ENCODE data around the gene SOCS7. TPM values are rescaled to one million over a fixed set of nuclear protein-coding genes. Genes with fewer than 3 reads are reported as not detected.

Gene SOCS7
- total RNA-seq, 2 experiments from 2014 or later, result 18.1 to 21.7 TPM

GRCh38 chr17:38341035-38341721 lies 10.5 kb upstream of the SOCS7 start:
- DNase-seq, result no peak
- Mint-ChIP-seq H3K4me1 (ENCODE audit: low read depth) (no peaks in the 10 kb centered on the region), H3K27ac (no peak overlapping the region), H3K27me3 (peaks cover 6% of the 10 kb centered on the region), H3K9me3 (no peaks in the 10 kb centered on the region), H3K36me3 (no peaks in the 10 kb centered on the region), H3K4me3 (no peak overlapping the region)
- CTCF ChIA-PET, result interaction anchor here (0.6 kb wide), 1 partner anchor 8 kb away, joined by 3 read pairs; no protein-coding TSS in a partner anchor
- POLR2A ChIA-PET, result no interaction called here
- intact Hi-C loops (cut with micrococcal nuclease), result no loop called here

DNA sequence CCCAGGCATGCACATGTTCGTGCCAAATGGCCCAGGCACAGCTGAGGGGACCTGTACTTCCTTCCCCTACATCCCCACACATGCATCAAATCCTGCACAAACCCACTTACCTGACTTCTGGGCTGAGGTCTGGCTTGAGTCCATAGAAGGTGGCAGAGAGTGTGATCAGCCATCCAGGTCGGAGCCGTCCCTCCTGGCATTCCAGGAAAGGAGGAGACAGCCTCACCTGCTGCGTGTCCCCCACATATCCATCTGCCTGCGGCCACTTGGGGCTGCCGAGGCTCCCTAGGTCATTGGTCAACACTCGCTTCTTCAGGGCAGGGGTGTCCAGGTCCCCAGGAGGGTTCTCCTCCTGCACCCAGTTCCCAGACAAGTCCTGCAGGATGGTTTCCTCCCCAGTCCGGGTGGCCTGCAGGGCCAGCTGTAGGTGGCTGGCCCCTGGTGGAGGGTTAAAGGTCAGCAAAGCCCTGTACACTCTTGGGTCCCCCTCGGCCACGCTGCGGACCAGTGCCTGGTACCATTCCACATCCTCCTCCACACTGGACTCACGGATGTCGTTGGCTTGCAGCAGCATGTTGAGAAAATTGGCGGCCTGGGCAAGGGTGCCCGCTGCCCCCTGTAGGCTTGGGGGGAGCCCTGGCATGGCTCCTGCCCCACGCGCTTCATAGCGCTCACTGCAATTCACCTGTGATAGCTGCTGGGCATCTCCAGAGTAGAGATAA lies 8.6 kb upstream of the SOCS7 start:
- H3K4me3 Mint-ChIP-seq, result no peak overlapping the region
- no peak overlapping the region for H3K27ac Mint-ChIP-seq
- ChIA-PET POLR2A (no interaction called here), CTCF (interaction anchor here (1.4 kb wide), 1 partner anchor 15 kb away, joined by 4 read pairs; no protein-coding TSS in a partner anchor)
- H3K9me3 Mint-ChIP-seq, result no peaks in the 10 kb centered on the region
- peaks cover 6% of the 10 kb centered on the region for H3K27me3 Mint-ChIP-seq
- DNase-seq, result no peak
- intact Hi-C loops (cut with micrococcal nuclease), result no loop called here
- no peaks in the 10 kb centered on the region for H3K4me1 Mint-ChIP-seq (ENCODE audit: low read depth)
- H3K36me3 Mint-ChIP-seq, result no peaks in the 10 kb centered on the region

- H3K36me3 Mint-ChIP-seq, result no peaks in the 10 kb centered on the region
- peaks cover 1% of the 10 kb centered on the region for H3K4me1 Mint-ChIP-seq (ENCODE audit: low read depth)
- no peak within 1 kb of the TSS for H3K4me3 Mint-ChIP-seq
- intact Hi-C loops (cut with micrococcal nuclease), result no loop called here
- H3K27ac Mint-ChIP-seq, result no peak within 1 kb of the TSS
- ChIA-PET POLR2A (interaction anchor here (1.1 kb wide), 1 partner anchor 10 kb away, joined by 3 read pairs; no protein-coding TSS in a partner anchor), CTCF (interaction anchor here (1.2 to 1.4 kb wide), 2 partner anchors 16 to 70 kb away, joined by 4 read pairs; no protein-coding TSS in a partner anchor)
- H3K9me3 Mint-ChIP-seq, result no peaks in the 10 kb centered on the region
- H3K27me3 Mint-ChIP-seq, result peaks cover 6% of the 10 kb centered on the region
- no peak for DNase-seq
Observed at GRCh38 chr17:38343608-38344419, 7.8 kb upstream of the SOCS7 start, which contains the start of gene GPR179. Gene GPR179 (minus strand): TSS chr17:38343956. CDS start chr17:38343789, 167 bp downstream.

GRCh38 chr17:38344420-38344745 lies 7.3 kb upstream of the SOCS7 start:
- intact Hi-C loops (cut with micrococcal nuclease), result no loop called here
- CTCF ChIA-PET, result interaction anchor here (1.2 to 1.4 kb wide), 2 partner anchors 17 to 70 kb away, joined by 4 read pairs; no protein-coding TSS in a partner anchor
- no peak for DNase-seq
- H3K27ac Mint-ChIP-seq, result no peak overlapping the region
- H3K4me1 Mint-ChIP-seq (ENCODE audit: low read depth), result peaks cover 4% of the 10 kb centered on the region
- POLR2A ChIA-PET, result interaction anchor here (1.1 kb wide), 1 partner anchor 9 kb away, joined by 3 read pairs; no protein-coding TSS in a partner anchor
- no peaks in the 10 kb centered on the region for H3K36me3 Mint-ChIP-seq
- H3K4me3 Mint-ChIP-seq, result no peak overlapping the region
- no peaks in the 10 kb centered on the region for H3K9me3 Mint-ChIP-seq
- H3K27me3 Mint-ChIP-seq, result peaks cover 6% of the 10 kb centered on the region

DNA sequence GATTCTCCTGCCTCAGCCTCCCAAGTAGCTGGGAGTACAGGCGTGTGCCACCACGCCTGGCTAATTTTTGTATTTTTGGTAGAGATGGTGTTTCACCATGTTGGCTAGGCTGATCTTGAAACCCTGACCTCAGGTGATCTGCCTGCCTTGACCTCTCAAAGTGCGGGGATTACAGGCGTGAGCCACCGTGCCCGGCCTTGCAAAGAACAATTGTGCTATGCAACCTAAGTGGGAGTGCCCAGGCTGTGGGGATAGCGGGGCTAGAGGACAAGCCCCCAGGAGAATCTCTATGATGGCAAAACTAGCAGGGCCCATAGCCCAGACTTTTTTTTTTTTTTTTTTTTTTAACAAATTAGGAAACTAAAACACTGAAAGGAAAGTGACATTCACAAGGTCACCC lies 5.9 kb upstream of the SOCS7 start:
- POLR2A ChIA-PET, result interaction anchor here (0.7 kb wide), 1 partner anchor 1234 kb away, joined by 3 read pairs; no protein-coding TSS in a partner anchor
- H3K36me3 Mint-ChIP-seq, result no peaks in the 10 kb centered on the region
- no peak for DNase-seq
- H3K27me3 Mint-ChIP-seq, result peaks cover 6% of the 10 kb centered on the region
- no peak overlapping the region for H3K27ac Mint-ChIP-seq
- H3K4me3 Mint-ChIP-seq, result no peak overlapping the region
- CTCF ChIA-PET, result interaction anchor here (0.9 to 12.0 kb wide), 3 partner anchors 24 to 75 kb away, joined by 3 to 265 read pairs (median 3); no protein-coding TSS in a partner anchor
- no peaks in the 10 kb centered on the region for H3K9me3 Mint-ChIP-seq
- intact Hi-C loops (cut with micrococcal nuclease), result loop anchor here (5.0 kb wide), 1 partner anchor 147 kb away; no protein-coding TSS in a partner anchor
- peaks cover 13% of the 10 kb centered on the region for H3K4me1 Mint-ChIP-seq (ENCODE audit: low read depth)

DNA sequence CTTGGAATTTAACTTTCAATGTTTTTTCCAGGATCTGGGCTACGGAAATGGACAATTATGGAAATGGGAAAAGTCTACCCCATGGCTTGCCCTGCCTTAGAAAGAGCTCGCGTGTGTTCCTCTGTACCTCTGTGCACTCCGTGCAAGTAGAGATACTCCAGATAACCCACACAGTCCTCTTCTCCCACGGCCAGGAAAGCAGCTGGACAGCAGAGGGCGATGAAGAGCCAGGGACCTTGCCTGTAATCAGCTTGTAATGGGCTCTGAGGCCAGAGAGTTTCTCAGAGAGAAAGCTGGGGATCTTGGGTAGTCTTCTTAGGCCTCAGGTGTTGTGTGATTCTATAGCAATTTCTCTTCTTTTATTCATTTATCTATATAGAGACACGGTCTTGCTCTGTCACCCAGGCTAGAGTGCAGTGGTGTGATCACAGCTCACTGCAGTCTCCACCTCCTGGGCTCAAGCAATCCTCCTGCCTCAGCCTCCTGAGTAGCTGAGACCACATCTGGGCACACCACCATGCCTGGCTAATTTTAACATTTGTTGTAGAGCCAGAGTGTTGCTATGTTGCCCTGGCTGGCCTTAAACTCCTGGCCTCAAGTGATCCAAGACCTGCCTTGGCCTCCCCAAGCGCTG lies 2.4 kb upstream of the SOCS7 start:
- POLR2A ChIA-PET, result interaction anchor here (0.7 to 1.9 kb wide), 4 partner anchors 10 to 66 kb away, joined by 3 to 7 read pairs (median 4); no protein-coding TSS in a partner anchor
- intact Hi-C loops (cut with micrococcal nuclease), result loop anchor here (1.0 to 5.0 kb wide), 2 partner anchors 65 to 143 kb away; no protein-coding TSS in a partner anchor
- H3K4me1 Mint-ChIP-seq (ENCODE audit: low read depth), result peaks cover 33% of the 10 kb centered on the region
- H3K27ac Mint-ChIP-seq, result no peak overlapping the region
- peaks cover 2% of the 10 kb centered on the region for H3K27me3 Mint-ChIP-seq
- peak; percentile 92 for DNase-seq
- H3K9me3 Mint-ChIP-seq, result no peaks in the 10 kb centered on the region
- H3K36me3 Mint-ChIP-seq, result no peaks in the 10 kb centered on the region
- CTCF ChIA-PET, result interaction anchor here (0.6 to 12.0 kb wide), 37 partner anchors 9 to 321 kb away, joined by 3 to 265 read pairs (median 5); partner anchors contain the start of gene ARHGAP23
- H3K4me3 Mint-ChIP-seq, result no peak overlapping the region

DNA sequence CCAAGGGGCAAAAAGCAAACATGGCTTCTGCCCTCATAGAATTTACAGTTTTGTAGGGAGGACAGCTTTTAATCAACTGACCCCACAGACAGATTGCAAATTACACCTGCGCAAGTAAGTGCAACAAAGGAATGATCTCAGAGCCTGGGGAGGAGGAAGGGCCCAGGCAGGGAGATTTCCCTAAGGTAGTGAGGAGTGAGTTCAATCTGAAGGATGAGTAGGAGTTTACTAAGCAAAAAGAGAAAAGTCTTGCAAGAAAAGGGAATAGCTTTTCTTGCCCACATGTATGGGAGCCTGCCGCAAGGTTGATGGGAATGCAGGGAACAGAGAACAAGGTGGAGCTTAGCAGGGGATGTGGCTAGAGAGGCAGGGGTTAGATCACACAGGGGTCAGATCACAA lies 1.6 kb upstream of the SOCS7 start:
- H3K36me3 Mint-ChIP-seq, result no peaks in the 10 kb centered on the region
- peaks cover 41% of the 10 kb centered on the region for H3K4me1 Mint-ChIP-seq (ENCODE audit: low read depth)
- no peak for DNase-seq
- no peaks in the 10 kb centered on the region for H3K9me3 Mint-ChIP-seq
- intact Hi-C loops (cut with micrococcal nuclease), result no loop called here
- H3K27ac Mint-ChIP-seq, result no peak overlapping the region
- POLR2A ChIA-PET, result interaction anchor here (0.9 to 1.9 kb wide), 3 partner anchors 51 to 66 kb away, joined by 3 to 7 read pairs (median 6); no protein-coding TSS in a partner anchor
- peak overlapping the region; percentile 11 for H3K4me3 Mint-ChIP-seq
- CTCF ChIA-PET, result interaction anchor here (0.7 to 12.0 kb wide), 19 partner anchors 11 to 320 kb away, joined by 3 to 265 read pairs (median 8); no protein-coding TSS in a partner anchor
- no peaks in the 10 kb centered on the region for H3K27me3 Mint-ChIP-seq

- H3K27ac Mint-ChIP-seq, result no peak overlapping the region
- CTCF ChIA-PET, result interaction anchor here (0.5 to 12.0 kb wide), 7 partner anchors 19 to 336 kb away, joined by 3 to 265 read pairs (median 5); no protein-coding TSS in a partner anchor
- no peaks in the 10 kb centered on the region for H3K9me3 Mint-ChIP-seq
- POLR2A ChIA-PET, result interaction anchor here (0.6 to 2.2 kb wide), 4 partner anchors 12 to 744 kb away, joined by 3 to 5 read pairs (median 3); partner anchors contain the start of gene SYNRG
- peaks cover 58% of the 10 kb centered on the region for H3K4me1 Mint-ChIP-seq (ENCODE audit: low read depth)
- no peaks in the 10 kb centered on the region for H3K36me3 Mint-ChIP-seq
- peak; percentile 39 for DNase-seq
- intact Hi-C loops (cut with micrococcal nuclease), result no loop called here
- H3K27me3 Mint-ChIP-seq, result no peaks in the 10 kb centered on the region
- peak overlapping the region; percentile 71 for H3K4me3 Mint-ChIP-seq
Observed at GRCh38 chr17:38352245-38353085, 821 bp downstream of the SOCS7 start.

DNA sequence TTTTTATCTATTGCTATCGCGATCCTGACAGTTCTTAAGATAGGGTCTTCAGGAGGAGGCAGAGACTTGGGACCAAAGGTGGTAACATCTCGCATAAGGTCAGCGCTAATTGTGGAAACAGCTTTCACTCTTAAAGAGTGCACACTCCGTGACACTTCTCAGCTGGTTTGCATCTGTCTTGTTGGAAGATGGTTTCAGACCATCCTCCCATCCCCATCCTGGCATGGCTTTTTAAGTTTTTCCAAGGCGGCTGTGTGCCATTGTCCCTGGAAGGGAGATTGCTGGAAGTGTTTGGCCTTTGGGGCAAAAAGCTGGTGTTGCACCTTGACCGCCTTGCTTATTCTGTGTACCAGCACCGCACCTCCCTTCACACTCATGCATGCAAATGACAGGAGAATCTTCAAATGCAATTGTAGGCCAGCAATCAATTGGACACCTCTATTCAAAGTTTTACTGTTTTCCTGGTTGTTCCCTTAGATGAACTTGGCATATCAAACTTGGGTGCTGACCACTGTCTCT lies 1.5 kb downstream of the SOCS7 start:
- H3K27me3 Mint-ChIP-seq, result no peaks in the 10 kb centered on the region
- H3K9me3 Mint-ChIP-seq, result no peaks in the 10 kb centered on the region
- H3K4me1 Mint-ChIP-seq (ENCODE audit: low read depth), result peaks cover 61% of the 10 kb centered on the region
- ChIA-PET POLR2A (interaction anchor here (0.6 to 2.2 kb wide), 5 partner anchors 9 to 744 kb away, joined by 3 to 5 read pairs (median 3); partner anchors contain the start of gene SYNRG), CTCF (interaction anchor here (0.5 to 12.0 kb wide), 7 partner anchors 20 to 335 kb away, joined by 3 to 265 read pairs (median 5); no protein-coding TSS in a partner anchor)
- H3K27ac Mint-ChIP-seq, result no peak overlapping the region
- no peaks in the 10 kb centered on the region for H3K36me3 Mint-ChIP-seq
- no peak for DNase-seq
- intact Hi-C loops (cut with micrococcal nuclease), result no loop called here
- H3K4me3 Mint-ChIP-seq, result peak overlapping the region; percentile 71

DNA sequence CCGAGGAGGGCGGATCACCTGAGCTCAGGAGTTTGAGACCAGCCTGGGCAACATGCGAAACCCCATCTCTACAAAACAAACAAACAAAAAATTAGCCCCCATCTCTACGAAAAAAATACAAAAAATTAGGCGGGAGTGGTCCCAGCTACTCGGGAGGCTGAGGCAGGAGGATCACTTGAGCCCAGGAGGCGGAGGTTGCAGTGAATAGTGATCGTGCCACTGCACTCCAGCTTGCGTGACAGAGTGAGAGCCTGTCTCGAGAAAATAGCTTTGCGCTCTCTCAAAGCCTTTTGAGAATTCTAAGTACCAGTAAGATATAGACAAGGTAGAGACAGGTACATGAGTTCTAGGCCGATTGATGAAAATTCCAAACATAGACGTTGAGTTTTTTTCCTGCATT lies 2.0 kb downstream of the SOCS7 start:
- CTCF ChIA-PET, result interaction anchor here (0.7 to 12.0 kb wide), 9 partner anchors 20 to 204 kb away, joined by 3 to 265 read pairs (median 5); no protein-coding TSS in a partner anchor
- intact Hi-C loops (cut with micrococcal nuclease), result no loop called here
- H3K4me1 Mint-ChIP-seq (ENCODE audit: low read depth), result peaks cover 61% of the 10 kb centered on the region

More for the DNA sequence above, 2.0 kb downstream of the SOCS7 start:
- no peaks in the 10 kb centered on the region for H3K36me3 Mint-ChIP-seq
- no peak for DNase-seq
- H3K4me3 Mint-ChIP-seq, result peak overlapping the region; percentile 71
- no peaks in the 10 kb centered on the region for H3K27me3 Mint-ChIP-seq
- no peak overlapping the region for H3K27ac Mint-ChIP-seq
- H3K9me3 Mint-ChIP-seq, result no peaks in the 10 kb centered on the region
- POLR2A ChIA-PET, result interaction anchor here (0.9 to 1.5 kb wide), 4 partner anchors 9 to 745 kb away, joined by 3 to 4 read pairs (median 3); partner anchors contain the start of gene SYNRG
